ENCODE results near the gene RAB3IL1.

RAB3IL1 gene

DNA sequence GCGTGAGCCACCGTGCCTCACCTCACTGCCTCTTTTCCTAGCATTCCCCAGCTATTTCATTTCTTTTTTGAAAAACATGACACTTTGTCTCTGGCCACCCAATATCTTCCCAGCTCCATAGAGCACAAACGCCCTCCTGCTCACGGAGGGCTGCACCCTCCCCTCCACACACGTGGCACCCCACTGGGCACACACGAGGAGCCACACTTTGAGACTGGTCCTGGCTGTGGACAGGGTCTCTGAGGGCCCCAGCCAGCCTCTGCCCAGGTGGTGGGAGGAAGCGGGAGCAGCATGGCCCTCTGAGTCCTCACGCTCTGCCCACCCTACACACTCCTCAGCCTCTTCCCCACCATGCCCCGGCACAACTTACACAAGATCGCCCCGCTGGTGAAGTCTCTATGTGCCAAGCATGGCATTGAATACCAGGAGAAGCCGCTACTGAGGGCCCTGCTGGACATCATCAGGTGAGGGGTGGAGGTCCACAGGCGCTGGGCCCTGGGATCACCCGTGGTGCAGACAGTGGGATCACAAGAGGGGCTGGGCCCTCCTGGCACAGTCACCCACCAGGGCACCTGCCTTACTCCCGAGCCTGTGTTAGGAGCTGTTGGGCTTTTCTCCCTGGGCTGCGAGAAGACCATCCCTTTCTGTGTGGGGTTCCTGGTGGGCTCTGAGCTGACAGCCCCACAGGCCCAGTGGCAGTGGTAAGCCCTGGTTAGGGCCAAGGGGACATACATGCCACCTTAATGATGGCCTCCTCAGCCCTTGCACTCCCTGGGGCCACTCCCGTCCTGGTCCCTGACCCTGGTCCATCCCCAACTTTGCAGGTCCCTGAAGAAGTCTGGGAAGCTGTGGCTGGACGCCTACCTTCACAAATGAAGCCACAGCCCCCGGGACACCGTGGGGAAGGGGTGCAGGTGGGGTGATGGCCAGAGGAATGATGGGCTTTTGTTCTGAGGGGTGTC lies 52.3 kb downstream of the RAB3IL1 start:
- DNase-seq (ENCODE audit: low read depth in 1 of 2, low spot score in 1 of 2), result no peak
- TF ChIP-seq SPI1 (IDR thresholded peaks at IDR 0.05; ENCODE audit: borderline replicate concordance, low read depth) (no peak), POLR2AphosphoS5 (IDR thresholded peaks at IDR 0.05; ENCODE audit: low read depth) (no peak), GABPA (IDR thresholded peaks at IDR 0.05; ENCODE audit: low read depth) (no peak)
- TF ChIP-seq, protein P1, sequence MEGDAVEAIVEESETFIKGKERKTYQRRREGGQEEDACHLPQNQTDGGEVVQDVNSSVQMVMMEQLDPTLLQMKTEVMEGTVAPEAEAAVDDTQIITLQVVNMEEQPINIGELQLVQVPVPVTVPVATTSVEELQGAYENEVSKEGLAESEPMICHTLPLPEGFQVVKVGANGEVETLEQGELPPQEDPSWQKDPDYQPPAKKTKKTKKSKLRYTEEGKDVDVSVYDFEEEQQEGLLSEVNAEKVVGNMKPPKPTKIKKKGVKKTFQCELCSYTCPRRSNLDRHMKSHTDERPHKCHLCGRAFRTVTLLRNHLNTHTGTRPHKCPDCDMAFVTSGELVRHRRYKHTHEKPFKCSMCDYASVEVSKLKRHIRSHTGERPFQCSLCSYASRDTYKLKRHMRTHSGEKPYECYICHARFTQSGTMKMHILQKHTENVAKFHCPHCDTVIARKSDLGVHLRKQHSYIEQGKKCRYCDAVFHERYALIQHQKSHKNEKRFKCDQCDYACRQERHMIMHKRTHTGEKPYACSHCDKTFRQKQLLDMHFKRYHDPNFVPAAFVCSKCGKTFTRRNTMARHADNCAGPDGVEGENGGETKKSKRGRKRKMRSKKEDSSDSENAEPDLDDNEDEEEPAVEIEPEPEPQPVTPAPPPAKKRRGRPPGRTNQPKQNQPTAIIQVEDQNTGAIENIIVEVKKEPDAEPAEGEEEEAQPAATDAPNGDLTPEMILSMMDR (IDR thresholded peaks at IDR 0.05; ENCODE audit: insufficient read depth, low read length), result no peak
- TF ChIP-seq, protein P2, sequence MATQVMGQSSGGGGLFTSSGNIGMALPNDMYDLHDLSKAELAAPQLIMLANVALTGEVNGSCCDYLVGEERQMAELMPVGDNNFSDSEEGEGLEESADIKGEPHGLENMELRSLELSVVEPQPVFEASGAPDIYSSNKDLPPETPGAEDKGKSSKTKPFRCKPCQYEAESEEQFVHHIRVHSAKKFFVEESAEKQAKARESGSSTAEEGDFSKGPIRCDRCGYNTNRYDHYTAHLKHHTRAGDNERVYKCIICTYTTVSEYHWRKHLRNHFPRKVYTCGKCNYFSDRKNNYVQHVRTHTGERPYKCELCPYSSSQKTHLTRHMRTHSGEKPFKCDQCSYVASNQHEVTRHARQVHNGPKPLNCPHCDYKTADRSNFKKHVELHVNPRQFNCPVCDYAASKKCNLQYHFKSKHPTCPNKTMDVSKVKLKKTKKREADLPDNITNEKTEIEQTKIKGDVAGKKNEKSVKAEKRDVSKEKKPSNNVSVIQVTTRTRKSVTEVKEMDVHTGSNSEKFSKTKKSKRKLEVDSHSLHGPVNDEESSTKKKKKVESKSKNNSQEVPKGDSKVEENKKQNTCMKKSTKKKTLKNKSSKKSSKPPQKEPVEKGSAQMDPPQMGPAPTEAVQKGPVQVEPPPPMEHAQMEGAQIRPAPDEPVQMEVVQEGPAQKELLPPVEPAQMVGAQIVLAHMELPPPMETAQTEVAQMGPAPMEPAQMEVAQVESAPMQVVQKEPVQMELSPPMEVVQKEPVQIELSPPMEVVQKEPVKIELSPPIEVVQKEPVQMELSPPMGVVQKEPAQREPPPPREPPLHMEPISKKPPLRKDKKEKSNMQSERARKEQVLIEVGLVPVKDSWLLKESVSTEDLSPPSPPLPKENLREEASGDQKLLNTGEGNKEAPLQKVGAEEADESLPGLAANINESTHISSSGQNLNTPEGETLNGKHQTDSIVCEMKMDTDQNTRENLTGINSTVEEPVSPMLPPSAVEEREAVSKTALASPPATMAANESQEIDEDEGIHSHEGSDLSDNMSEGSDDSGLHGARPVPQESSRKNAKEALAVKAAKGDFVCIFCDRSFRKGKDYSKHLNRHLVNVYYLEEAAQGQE (IDR thresholded peaks at IDR 0.05; ENCODE audit: insufficient replicate concordance, low read depth), result no peak
- H3K4me3 ChIP-seq (replicated peaks; ENCODE audit: insufficient read depth, low read length), result no peak overlapping the region
- no peak overlapping the region for H3K27ac ChIP-seq (replicated peaks)
- H3K27me3 ChIP-seq (ENCODE audit: insufficient read depth, poor library complexity, severe bottlenecking), result no peaks in the 10 kb centered on the region

DNA sequence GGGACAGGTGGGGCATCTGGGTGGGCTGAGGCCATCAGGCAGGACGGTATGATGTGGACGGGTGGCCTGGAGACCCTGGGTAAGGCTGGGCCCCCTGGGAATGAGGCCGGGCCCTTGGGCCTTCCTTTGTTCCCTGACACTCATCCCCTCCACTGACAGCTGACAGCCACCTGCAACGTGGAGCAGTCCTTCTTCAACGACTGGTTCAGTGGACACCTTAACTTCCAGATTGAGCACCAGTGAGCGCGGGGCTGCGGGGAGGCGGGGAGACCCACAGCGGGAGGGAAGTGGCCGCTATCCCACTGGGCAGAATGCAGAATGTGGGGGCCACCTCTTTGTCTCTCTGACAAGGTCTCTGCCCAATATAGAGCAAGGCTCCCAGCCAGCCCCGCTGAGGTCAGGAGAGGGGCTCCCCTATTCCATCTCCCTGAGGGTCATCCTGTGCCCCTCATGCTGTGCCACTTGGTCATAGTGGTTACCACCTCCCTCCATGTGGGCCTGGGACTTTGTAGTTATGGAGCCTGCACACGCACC lies 53.8 kb downstream of the RAB3IL1 start:
- H3K27ac ChIP-seq (replicated peaks), result no peak overlapping the region
- DNase-seq (ENCODE audit: low read depth in 1 of 2, low spot score in 1 of 2), result no peak
- H3K27me3 ChIP-seq (ENCODE audit: insufficient read depth, poor library complexity, severe bottlenecking), result no peaks in the 10 kb centered on the region
- no peak overlapping the region for H3K4me3 ChIP-seq (replicated peaks; ENCODE audit: insufficient read depth, low read length)
- TF ChIP-seq GABPA (IDR thresholded peaks at IDR 0.05; ENCODE audit: low read depth), result no peak
- TF ChIP-seq POLR2AphosphoS5 (IDR thresholded peaks at IDR 0.05; ENCODE audit: low read depth), result no peak
- TF ChIP-seq SPI1 (IDR thresholded peaks at IDR 0.05; ENCODE audit: borderline replicate concordance, low read depth), result no peak
- TF ChIP-seq, protein P1 (IDR thresholded peaks at IDR 0.05; ENCODE audit: insufficient read depth, low read length), result no peak

DNA sequence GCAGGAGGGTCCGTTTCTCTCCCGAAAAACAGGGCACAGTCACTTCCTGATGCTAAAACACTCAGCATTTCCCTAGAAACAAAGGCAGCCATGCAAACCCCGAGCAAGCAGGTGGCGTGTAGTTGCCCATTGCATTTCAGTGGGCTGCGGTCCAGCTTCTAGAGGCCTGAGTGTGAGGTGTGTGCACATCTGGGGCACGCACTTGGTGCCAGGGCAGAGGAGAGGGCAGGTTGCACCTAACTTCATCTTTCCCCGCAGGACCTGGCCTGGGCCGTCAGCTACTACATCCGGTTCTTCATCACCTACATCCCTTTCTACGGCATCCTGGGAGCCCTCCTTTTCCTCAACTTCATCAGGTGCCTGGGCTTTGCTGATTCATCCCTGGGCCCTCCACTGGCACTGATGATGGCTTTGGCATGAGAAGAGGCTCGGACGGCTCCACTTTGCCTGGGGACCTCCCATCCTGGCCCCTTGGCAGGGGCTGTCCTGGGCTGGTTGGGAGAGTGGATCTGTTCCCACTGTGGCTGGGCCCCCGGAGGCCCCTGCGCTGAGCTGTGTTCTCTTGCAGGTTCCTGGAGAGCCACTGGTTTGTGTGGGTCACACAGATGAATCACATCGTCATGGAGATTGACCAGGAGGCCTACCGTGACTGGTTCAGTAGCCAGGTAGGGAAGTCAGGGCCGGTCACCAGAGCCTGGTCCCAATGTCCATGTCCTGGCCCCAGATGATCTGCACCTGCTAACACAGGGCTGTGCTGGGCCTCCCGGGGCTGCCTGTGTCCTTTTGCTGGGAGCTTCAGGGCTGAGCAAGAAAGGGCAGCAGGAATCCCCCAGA lies 54.4 kb downstream of the RAB3IL1 start:
- no peak for DNase-seq (ENCODE audit: low read depth in 1 of 2, low spot score in 1 of 2)
- TF ChIP-seq, protein P2 (IDR thresholded peaks at IDR 0.05; ENCODE audit: insufficient replicate concordance, low read depth), result no peak
- no peak for TF ChIP-seq POLR2AphosphoS5 (IDR thresholded peaks at IDR 0.05; ENCODE audit: low read depth)
- TF ChIP-seq GABPA (IDR thresholded peaks at IDR 0.05; ENCODE audit: low read depth), result no peak
- no peak for TF ChIP-seq SPI1 (IDR thresholded peaks at IDR 0.05; ENCODE audit: borderline replicate concordance, low read depth)
- TF ChIP-seq, protein P1 (IDR thresholded peaks at IDR 0.05; ENCODE audit: insufficient read depth, low read length), result no peak
- no peak overlapping the region for H3K4me3 ChIP-seq (replicated peaks; ENCODE audit: insufficient read depth, low read length)

More for the DNA sequence above, 54.4 kb downstream of the RAB3IL1 start:
- Histone ChIP-seq H3K27ac (replicated peaks) (no peak overlapping the region), H3K27me3 (ENCODE audit: insufficient read depth, poor library complexity, severe bottlenecking) (no peaks in the 10 kb centered on the region)

All from HL-60 (cell line).